GM23338 (cell line): ENCODE measurements around the gene TENM4. TPM values are rescaled to one million over a fixed set of nuclear protein-coding genes. Genes with fewer than 3 reads are reported as not detected.

Experiments
- ATAC-seq: fragments of 200-7000 bp; cut with Tn5 transposase; 3 replicates; pipeline ENCODE4 v1.9.1; 2020
- DNase-seq: peaks from one replicate; pipeline ENCODE4 v3.0.0-alpha.2; 2015; ENCODE audit warnings: low spot score
- H2AFZ ChIP-seq: fragments of 200-600 bp; sonication (generic); 2 replicates; pipeline ENCODE4 v1.8.0; 2016; ENCODE audit warnings: antibody characterized with exemption, mild to moderate bottlenecking, moderate library complexity
- H3F3A ChIP-seq: fragments of 200-600 bp; sonication (generic); replicated peaks from 2 replicates; pipeline ENCODE4 v1.8.0; 2017; ENCODE audit warnings: antibody characterized with exemption, mixed run types, low read depth
- H3K27ac ChIP-seq: fragments of 200-600 bp; sonication (generic); 2 replicates; pipeline ENCODE4 v1.6.1; 2016; ENCODE audit warnings: low read depth
- H3K27me3 ChIP-seq: fragments of 200-600 bp; sonication (generic); 2 replicates; pipeline ENCODE4 v1.8.0; 2016; ENCODE audit warnings: mild to moderate bottlenecking, mixed run types, moderate library complexity; ENCODE audit not compliant: insufficient read depth
- H3K36me3 ChIP-seq: fragments of 200-600 bp; sonication (generic); 2 replicates; pipeline ENCODE4 v1.8.0; 2016; ENCODE audit warnings: mild to moderate bottlenecking; ENCODE audit not compliant: insufficient read depth
- H3K4me1 ChIP-seq: fragments of 200-600 bp; sonication (generic); 2 replicates; pipeline ENCODE4 v1.8.0; 2016; ENCODE audit warnings: mild to moderate bottlenecking, moderate library complexity; ENCODE audit not compliant: insufficient read depth
- H3K4me2 ChIP-seq: fragments of 200-600 bp; sonication (generic); 2 replicates; pipeline ENCODE4 v1.7.1; 2017; ENCODE audit warnings: mixed run types
- H3K4me3 ChIP-seq: fragments of 200-600 bp; sonication (generic); 2 replicates; pipeline ENCODE4 v1.6.1; 2016; ENCODE audit warnings: mixed run types
- H3K79me2 ChIP-seq: fragments of 200-600 bp; sonication (generic); replicated peaks from 2 replicates; pipeline ENCODE4 v1.8.0; 2017; ENCODE audit warnings: mild to moderate bottlenecking; ENCODE audit not compliant: insufficient read depth
- H3K9me2 ChIP-seq: fragments of 200-600 bp; sonication (generic); 2 replicates; pipeline ENCODE4 v1.8.0; 2017; ENCODE audit not compliant: insufficient read depth
- H4K20me1 ChIP-seq: fragments of 200-600 bp; sonication (generic); replicated peaks from 2 replicates; pipeline ENCODE4 v1.8.0; 2017; ENCODE audit warnings: mild to moderate bottlenecking; ENCODE audit not compliant: insufficient read depth
- H3K27ac Mint-ChIP-seq: 2 replicates; pipeline ENCODE4 v1.8.0; 2020; ENCODE audit warnings: inconsistent platforms, mild to moderate bottlenecking, moderate library complexity, mixed read lengths
- H3K27me3 Mint-ChIP-seq: 3 replicates; pipeline ENCODE4 v1.8.0; 2022; ENCODE audit warnings: low read depth, mild to moderate bottlenecking, moderate library complexity, mixed read lengths, inconsistent platforms; ENCODE audit not compliant: insufficient read depth, poor library complexity
- H3K36me3 Mint-ChIP-seq: 3 replicates; pipeline ENCODE4 v1.8.0; 2021; ENCODE audit warnings: low read depth, mild to moderate bottlenecking, inconsistent platforms, moderate library complexity, mixed read lengths
- H3K4me1 Mint-ChIP-seq: 3 replicates; pipeline ENCODE4 v1.8.0; 2020; ENCODE audit warnings: mild to moderate bottlenecking, inconsistent platforms, mixed read lengths
- H3K4me3 Mint-ChIP-seq: 3 replicates; pipeline ENCODE4 v1.8.0; 2021; ENCODE audit warnings: moderate library complexity, mild to moderate bottlenecking, inconsistent platforms, mixed read lengths
- H3K9me3 Mint-ChIP-seq: 3 replicates; pipeline ENCODE4 v1.8.0; 2020; ENCODE audit warnings: moderate library complexity, mild to moderate bottlenecking, inconsistent platforms, mixed read lengths
- CTCF ChIP-seq, 2 experiments: fragments of 200-600 bp in 1 of 2; sonication (generic) in 1 of 2; conservative IDR thresholded peaks; 2 replicates each; pipeline versions ENCODE4 v1.5.1 to v1.6.1; 2016 to 2017; ENCODE audit warnings: antibody characterized with exemption in 2 of 2, low read depth in 2 of 2, mild to moderate bottlenecking in 2 of 2, moderate library complexity in 1 of 2
- EZH2 ChIP-seq: fragments of 200-600 bp; sonication (generic); IDR thresholded peaks from one replicate; pipeline ENCODE4 v1.8.0; 2017; ENCODE audit warnings: antibody characterized with exemption, mild to moderate bottlenecking, low read depth; ENCODE audit not compliant: unreplicated experiment
- EZH2phosphoT487 ChIP-seq: fragments of 200-600 bp; sonication (generic); IDR thresholded peaks from one replicate; pipeline ENCODE4 v1.8.1; 2018; ENCODE audit warnings: antibody characterized with exemption; ENCODE audit not compliant: unreplicated experiment
- JUNB ChIP-seq: IDR thresholded peaks from one replicate; pipeline ENCODE4 v1.6.1; 2016; ENCODE audit warnings: antibody characterized with exemption; ENCODE audit not compliant: unreplicated experiment
- POLR2AphosphoS5 ChIP-seq: IDR thresholded peaks from 2 replicates; pipeline ENCODE4 v1.6.1; 2016; ENCODE audit warnings: antibody characterized with exemption, low read depth
- REST ChIP-seq: IDR thresholded peaks from one replicate; pipeline ENCODE4 v1.6.1; 2018; ENCODE audit warnings: antibody characterized with exemption; ENCODE audit not compliant: unreplicated experiment
- STAT1 ChIP-seq: IDR thresholded peaks from one replicate; pipeline ENCODE4 v1.6.1; 2016; ENCODE audit warnings: antibody characterized with exemption; ENCODE audit not compliant: unreplicated experiment
- ZNF114 ChIP-seq: fragments of 250-450 bp; sonication (Bioruptor Pico); IDR thresholded peaks from 2 replicates; pipeline ENCODE4 v1.5.0; 2020; ENCODE audit warnings: mild to moderate bottlenecking, moderate library complexity
- ZNF462 ChIP-seq: fragments of 250-450 bp; sonication (Bioruptor Pico); IDR thresholded peaks from 2 replicates; pipeline ENCODE4 v1.5.0; 2020; ENCODE audit warnings: mild to moderate bottlenecking, moderate library complexity
- polyA plus RNA-seq: library from polyadenylated mRNA; unstranded; fragments of >200 nt; fragmentation: Nextera tagmentation; extraction: Ambion mirVana; gene quantifications from 2 replicates; pipeline ENCODE4 v1.2.1, GENCODE V29; 2016
- total RNA-seq: library from RNA; depleted of rRNA; stranded (reverse); fragments of >200 nt; shearing (Covaris generic); gene quantifications from 2 replicates; pipeline ENCODE4 v1.2.3, GENCODE V29; 2014

TENM4 gene
- total and polyA plus RNA-seq, 2 experiments from 2014 or later, result 7.3 TPM

GRCh38 chr11:79366218-79366617 is 74.6 kb downstream of the TENM4 start:
- Histone ChIP-seq H4K20me1 (no peaks in the 10 kb centered on the region), H3F3A (no peaks in the 10 kb centered on the region), H3K4me2 (no peak overlapping the region), H3K79me2 (no peaks in the 10 kb centered on the region), H3K27me3 (no peaks in the 10 kb centered on the region), H3K27ac (no peak overlapping the region), H2AFZ (no peak overlapping the region), H3K4me1 (no peaks in the 10 kb centered on the region), H3K9me2 (no peaks in the 10 kb centered on the region), H3K36me3 (no peaks in the 10 kb centered on the region), H3K4me3 (no peak overlapping the region)
- H3K27me3 Mint-ChIP-seq, result no peaks in the 10 kb centered on the region
- TF ChIP-seq JUNB, result no peak
- TF ChIP-seq ZNF114 (CRISPR knock-in tag), result no peak
- TF ChIP-seq CTCF (conservative IDR thresholded peaks at IDR 0.05; ENCODE audit: low read depth in 2 of 2), result no peak
- no peak for TF ChIP-seq ZNF462 (CRISPR knock-in tag)
- TF ChIP-seq REST, result no peak
- no peak for TF ChIP-seq EZH2phosphoT487
- no peak for TF ChIP-seq EZH2
- TF ChIP-seq STAT1, result no peak
- no peak for TF ChIP-seq POLR2AphosphoS5
- peaks cover 8% of the 10 kb centered on the region for H3K4me1 Mint-ChIP-seq
- no peak for ATAC-seq
- H3K36me3 Mint-ChIP-seq, result no peaks in the 10 kb centered on the region
- no peaks in the 10 kb centered on the region for H3K9me3 Mint-ChIP-seq
- H3K4me3 Mint-ChIP-seq, result no peak overlapping the region
- no peak overlapping the region for H3K27ac Mint-ChIP-seq
- DNase-seq, result no peak
